H1 (cell line): ENCODE data around the gene MRPL33.

Experiments used
- CTCF ChIP-seq, 3 experiments: IDR thresholded peaks; 1 replicate in 2 of 3; 2 replicates in 1 of 3; pipeline versions ENCODE4 v1.5.1 to v1.6.1; 2011; ENCODE audit warnings: low read length in 3 of 3, mild to moderate bottlenecking in 3 of 3, inconsistent platforms in 2 of 3, low read depth in 1 of 3, moderate library complexity in 1 of 3; ENCODE audit not compliant: insufficient read depth in 1 of 3; ENCODE audit errors: control extremely low read depth in 1 of 3
- KDM5A ChIP-seq: fragments of 200-600 bp; IDR thresholded peaks from 2 replicates; pipeline ENCODE4 v1.7.1; 2012; ENCODE audit warnings: mild to moderate bottlenecking, low read length, inconsistent platforms, mixed read lengths
- MAX ChIP-seq: IDR thresholded peaks from 2 replicates; pipeline ENCODE4 v1.6.1; 2012; ENCODE audit warnings: inconsistent platforms
- PHF8 ChIP-seq: fragments of 200-600 bp; sonication (generic); conservative IDR thresholded peaks from 2 replicates; pipeline ENCODE4 v1.7.1; 2012; ENCODE audit warnings: low read depth, mild to moderate bottlenecking, inconsistent platforms, low read length, moderate library complexity
- POLR2AphosphoS5 ChIP-seq: IDR thresholded peaks from 2 replicates; pipeline ENCODE4 v1.6.1; 2011; ENCODE audit warnings: low read depth, low read length
- RFX5 ChIP-seq: IDR thresholded peaks from 2 replicates; pipeline ENCODE4 v1.6.1; 2011; ENCODE audit warnings: low read depth, low read length, improper control_type of control experiment, borderline replicate concordance
- USF2 ChIP-seq: IDR thresholded peaks from 2 replicates; pipeline ENCODE4 v1.6.1; 2011; ENCODE audit warnings: low read length, improper control_type of control experiment
- YY1 ChIP-seq: IDR thresholded peaks from 2 replicates; pipeline ENCODE4 v1.6.1; 2011; ENCODE audit warnings: low read depth, mild to moderate bottlenecking, low read length

GRCh38 chr2:27790796-27791195 is 19.3 kb downstream of the MRPL33 start:
- TF ChIP-seq USF2 (no peak), RFX5 (no peak), KDM5A (no peak), YY1 (no peak), CTCF (IDR thresholded peaks at IDR 0.05; ENCODE audit: control extremely low read depth in 1 of 3, insufficient read depth in 1 of 3, low read depth in 1 of 3, low read length in 3 of 3) (no peak), PHF8 (no peak), POLR2AphosphoS5 (no peak), MAX (no peak)
